T-helper 17 cell (primary cell): Measurements from ENCODE around the gene PRAMEF20. TPM values are rescaled to one million over a fixed set of nuclear protein-coding genes. Genes with fewer than 3 reads are reported as not detected.
"Not testable (repeated sequence)": the region's sequence is repeated elsewhere in the genome, so short reads cannot be mapped to it uniquely, and the experiment has no call there.

ENCODE experiments used
- ATAC-seq: fragments of 150-1000 bp; cut with Tn5 transposase; 2 replicates; pipeline ENCODE4 v1.10.0; 2021; ENCODE audit warnings: mild to moderate bottlenecking, moderate library complexity
- DNase-seq, 3 donors: peaks; one replicate each; pipeline versions ENCODE4 v3.0.0 to v3.0.0-alpha.2; 2020 to 2021
- H3K9me3 ChIP-seq: one replicate; pipeline ENCODE4 v1.7.0; 2013; ENCODE audit warnings: low read length, mild to moderate bottlenecking; ENCODE audit not compliant: control insufficient read depth, poor library complexity, severe bottlenecking
- H3K27ac Mint-ChIP-seq: one replicate; pipeline ENCODE4 v1.8.0; 2022; ENCODE audit warnings: mild to moderate bottlenecking, moderate library complexity, mixed read lengths
- H3K27me3 Mint-ChIP-seq: one replicate; pipeline ENCODE4 v1.8.0; 2022; ENCODE audit warnings: mixed read lengths
- H3K36me3 Mint-ChIP-seq: one replicate; pipeline ENCODE4 v1.8.0; 2022; ENCODE audit warnings: low read depth, mixed read lengths
- H3K4me1 Mint-ChIP-seq: one replicate; pipeline ENCODE4 v1.8.0; 2022; ENCODE audit warnings: mild to moderate bottlenecking, mixed read lengths
- H3K4me3 Mint-ChIP-seq: one replicate; pipeline ENCODE4 v1.8.0; 2022; ENCODE audit warnings: mild to moderate bottlenecking, moderate library complexity, mixed read lengths
- total RNA-seq, 4 donors: library from RNA in 2 of 4; stranded (reverse) in 2 of 4; gene quantifications; one replicate each; pipeline ENCODE4 v1.2.3 and lab custom pipeline; 2022 to 2026

Gene PRAMEF20
- total RNA-seq = not detected
- 0 reads per million in 2 donors for total RNA-seq (lab: John Stamatoyannopoulos, UW)

DNA sequence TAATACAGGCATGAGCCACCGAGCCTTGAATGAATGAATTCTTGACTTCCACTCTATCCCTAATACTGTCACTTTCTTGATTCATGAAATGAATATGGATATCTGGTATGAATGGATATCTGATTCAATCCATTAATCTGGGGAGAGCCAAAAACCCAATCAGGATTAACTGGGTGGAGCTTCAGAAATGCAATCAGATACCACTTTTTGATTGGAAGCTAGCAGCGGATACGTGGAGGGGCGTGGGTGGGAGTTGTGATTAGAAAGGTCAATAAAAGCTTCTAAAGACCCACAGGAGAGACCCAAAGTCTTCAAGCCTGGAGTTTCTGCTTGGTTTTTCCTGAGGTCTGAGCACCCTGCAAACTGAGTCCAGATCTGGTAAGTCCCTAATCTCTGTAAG, at the start of gene PRAMEF20:
Gene PRAMEF20, plus strand, starts transcription at position 301 of the 400 bp plus-strand sequence. CDS start 5,905 bp downstream, outside the sequence.
- H3K9me3 ChIP-seq, H3K4me1 Mint-ChIP-seq, H3K27ac Mint-ChIP-seq, H3K27me3 Mint-ChIP-seq, H3K36me3 Mint-ChIP-seq, H3K4me3 Mint-ChIP-seq, ATAC-seq, DNase-seq: not testable (repeated sequence)

DNA sequence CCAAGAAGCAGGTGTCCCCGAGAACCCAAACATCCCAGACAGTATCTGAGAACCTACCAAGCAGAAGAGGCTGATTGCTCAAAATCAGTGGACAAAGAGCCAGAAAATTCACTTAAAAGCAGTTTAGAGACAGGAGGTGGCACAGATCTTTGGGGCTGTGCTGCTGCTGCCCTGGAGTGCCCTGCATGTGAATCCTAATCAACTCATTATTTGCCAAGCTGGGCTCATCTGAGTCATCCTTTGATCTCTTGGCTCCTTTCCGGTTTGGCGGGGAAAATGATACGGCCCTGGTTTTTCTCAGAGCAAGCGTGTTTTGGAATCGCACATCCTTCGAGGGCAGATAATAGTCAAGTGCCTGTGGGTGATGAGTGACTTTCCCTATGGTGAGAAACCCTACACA, 47.9 kb upstream of the PRAMEF20 start:
- not testable (repeated sequence) for H3K9me3 ChIP-seq, DNase-seq, H3K27me3 Mint-ChIP-seq, H3K4me1 Mint-ChIP-seq, H3K27ac Mint-ChIP-seq, ATAC-seq, H3K4me3 Mint-ChIP-seq, H3K36me3 Mint-ChIP-seq

DNA sequence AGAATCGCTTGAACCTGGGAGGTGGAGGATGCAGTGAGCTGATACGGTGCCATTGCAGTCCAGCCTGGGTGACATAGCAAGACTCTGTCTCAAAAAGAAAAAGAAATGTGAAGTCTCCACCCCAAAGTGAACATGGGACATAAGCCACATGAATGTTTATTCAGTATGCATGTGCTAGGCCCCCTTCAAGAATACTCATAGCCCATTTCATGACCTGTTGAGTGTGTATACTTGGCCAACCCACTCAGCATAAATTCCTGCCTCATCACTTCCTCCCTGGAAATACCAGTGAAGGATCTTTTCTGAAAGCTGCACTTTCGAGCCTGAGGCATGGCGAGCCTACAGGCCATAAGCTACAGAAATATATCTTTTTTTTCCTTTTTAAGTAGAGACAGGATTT, 45.3 kb upstream of the PRAMEF20 start:
- H3K27ac Mint-ChIP-seq, ATAC-seq, DNase-seq, H3K36me3 Mint-ChIP-seq, H3K9me3 ChIP-seq, H3K4me1 Mint-ChIP-seq, H3K27me3 Mint-ChIP-seq, H3K4me3 Mint-ChIP-seq: not testable (repeated sequence)

DNA sequence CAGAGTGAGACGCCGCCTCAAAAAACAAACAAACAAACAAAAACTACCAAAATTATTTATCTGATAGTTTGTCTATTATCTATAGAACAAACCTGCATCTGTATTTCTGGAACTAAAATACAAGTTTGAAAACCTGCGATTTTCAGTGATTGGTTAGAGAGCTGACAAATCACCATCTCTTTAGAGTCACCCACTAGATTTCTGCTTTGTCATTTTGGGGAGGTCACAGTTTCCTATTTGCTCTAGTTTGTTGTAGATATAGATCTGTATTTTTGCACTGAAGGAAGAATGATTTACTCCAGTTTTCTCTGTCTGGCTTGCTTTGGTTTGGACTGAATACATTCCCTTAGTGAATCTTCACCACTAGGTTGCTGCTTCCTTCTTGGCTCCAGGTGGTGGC, 43.7 kb upstream of the PRAMEF20 start:
- not testable (repeated sequence) for ATAC-seq
- peaks cover 13% of the 10 kb centered on the region for H3K27me3 Mint-ChIP-seq

DNA sequence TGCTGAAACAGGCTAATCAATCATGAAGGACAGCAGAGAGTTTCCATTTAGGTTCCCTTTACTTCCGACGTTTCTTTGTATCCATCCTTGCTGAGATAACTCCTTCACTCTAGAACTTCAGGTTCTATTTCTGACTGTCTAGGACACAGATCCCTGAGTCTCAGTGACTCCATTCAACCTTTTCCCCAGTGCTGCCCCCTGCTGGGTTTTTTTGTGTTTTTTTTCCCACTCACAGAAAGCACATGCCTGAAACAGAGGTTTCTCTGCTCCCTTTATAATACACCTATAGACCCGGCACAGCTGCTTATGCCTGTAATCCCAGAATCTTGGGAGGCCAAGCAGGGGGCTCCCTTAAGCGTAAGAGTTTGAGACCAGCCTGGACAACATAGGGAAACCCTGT, 41.7 kb upstream of the PRAMEF20 start:
- not testable (repeated sequence) for H3K9me3 ChIP-seq, H3K27ac Mint-ChIP-seq, ATAC-seq, DNase-seq, H3K4me3 Mint-ChIP-seq, H3K4me1 Mint-ChIP-seq, H3K36me3 Mint-ChIP-seq
- H3K27me3 Mint-ChIP-seq = peaks cover 13% of the 10 kb centered on the region

More for the DNA sequence above, 43.7 kb upstream of the PRAMEF20 start:
- not testable (repeated sequence) for H3K9me3 ChIP-seq, DNase-seq, H3K4me3 Mint-ChIP-seq, H3K36me3 Mint-ChIP-seq, H3K27ac Mint-ChIP-seq, H3K4me1 Mint-ChIP-seq

DNA sequence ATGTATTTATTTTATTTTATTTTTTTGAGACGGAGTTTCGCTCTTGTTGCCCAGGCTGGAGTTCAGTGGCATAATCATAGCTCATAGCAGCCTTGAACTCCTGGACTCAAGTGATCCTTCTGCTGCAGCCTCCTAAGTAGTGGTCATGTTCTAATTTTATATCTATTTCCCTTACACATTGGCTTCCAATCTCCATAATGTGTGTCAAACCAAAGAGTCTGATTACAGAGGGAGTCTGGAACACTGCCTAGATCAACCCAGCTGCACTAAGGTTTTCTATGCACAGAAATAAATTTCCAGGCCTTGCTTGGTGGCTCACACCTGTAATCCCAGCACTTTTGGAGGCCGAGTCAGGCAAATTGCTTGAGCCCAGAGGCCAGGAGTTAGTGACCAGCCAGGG, 31.3 kb upstream of the PRAMEF20 start:
- not testable (repeated sequence) for H3K4me1 Mint-ChIP-seq, DNase-seq, H3K9me3 ChIP-seq, ATAC-seq, H3K4me3 Mint-ChIP-seq, H3K27ac Mint-ChIP-seq, H3K27me3 Mint-ChIP-seq, H3K36me3 Mint-ChIP-seq

DNA sequence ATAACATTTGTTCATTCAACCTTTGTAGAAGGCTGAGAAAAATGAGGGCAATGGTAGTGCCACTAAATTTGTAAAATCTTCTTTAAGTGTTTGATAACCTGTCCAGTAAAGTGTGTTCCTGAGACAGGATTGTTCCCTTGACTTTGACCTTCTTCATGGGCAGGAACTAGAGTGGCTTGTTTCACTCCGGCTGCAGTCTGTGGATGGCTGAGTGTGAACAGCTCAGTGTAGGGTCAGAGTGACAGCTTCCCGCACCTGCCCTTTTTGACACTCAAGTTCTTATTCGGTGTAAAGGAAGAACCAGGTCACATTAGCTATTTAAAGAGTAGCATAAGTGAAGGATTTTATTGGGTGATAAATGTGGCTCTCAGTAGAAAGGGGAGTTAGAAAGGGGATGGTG, 29.9 kb upstream of the PRAMEF20 start:
- ATAC-seq, H3K4me1 Mint-ChIP-seq, H3K36me3 Mint-ChIP-seq, H3K9me3 ChIP-seq, H3K27me3 Mint-ChIP-seq, H3K4me3 Mint-ChIP-seq, H3K27ac Mint-ChIP-seq, DNase-seq: not testable (repeated sequence)

DNA sequence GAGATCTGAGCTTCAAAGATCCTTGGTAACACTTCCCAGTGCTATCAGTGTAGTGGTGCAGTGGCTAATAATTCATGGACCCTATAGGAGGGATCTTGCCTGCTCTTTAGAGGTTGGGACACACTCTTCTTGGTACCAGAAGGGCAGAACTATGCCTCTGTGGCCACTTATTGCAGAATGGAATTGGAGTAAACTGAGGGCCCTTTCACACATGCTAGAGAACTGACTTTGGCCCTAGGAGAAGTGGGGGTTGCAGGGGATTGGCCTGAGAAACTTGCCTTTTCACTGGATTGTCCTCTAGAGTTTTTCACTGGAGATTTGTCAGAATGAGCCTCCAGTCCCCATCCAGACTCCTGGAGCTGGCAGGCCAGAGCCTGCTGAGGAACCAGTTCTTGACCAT, 20.9 kb upstream of the PRAMEF20 start, which contains the start of gene PRAMEF17:
Gene PRAMEF17, plus strand, starts transcription at position 301 of the 400 bp plus-strand sequence. Its CDS starts 26 bp downstream, at position 327.
- not testable (repeated sequence) for H3K36me3 Mint-ChIP-seq, DNase-seq, H3K27ac Mint-ChIP-seq, H3K4me1 Mint-ChIP-seq, H3K4me3 Mint-ChIP-seq, H3K27me3 Mint-ChIP-seq, H3K9me3 ChIP-seq, ATAC-seq

DNA sequence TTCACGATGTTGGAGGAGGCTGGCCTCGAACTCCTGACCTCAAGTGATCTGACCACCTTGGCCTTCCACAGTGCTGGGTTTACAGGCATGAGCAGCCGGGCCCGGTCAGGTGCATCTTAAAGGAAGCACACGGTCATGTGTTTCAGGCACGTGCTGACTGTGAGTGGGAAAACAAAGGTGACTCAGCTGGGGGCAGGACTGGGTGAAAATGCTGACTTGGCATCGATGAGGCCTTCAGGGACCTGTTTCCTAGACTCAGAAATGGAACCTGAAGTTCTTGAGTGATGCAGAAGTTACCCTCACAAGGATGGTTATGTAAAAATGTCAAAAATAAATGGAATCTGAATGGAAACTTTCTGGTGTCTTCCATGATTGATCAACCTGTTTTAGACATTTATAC, 17.2 kb upstream of the PRAMEF20 start:
- H3K4me1 Mint-ChIP-seq = not testable (repeated sequence)

DNA sequence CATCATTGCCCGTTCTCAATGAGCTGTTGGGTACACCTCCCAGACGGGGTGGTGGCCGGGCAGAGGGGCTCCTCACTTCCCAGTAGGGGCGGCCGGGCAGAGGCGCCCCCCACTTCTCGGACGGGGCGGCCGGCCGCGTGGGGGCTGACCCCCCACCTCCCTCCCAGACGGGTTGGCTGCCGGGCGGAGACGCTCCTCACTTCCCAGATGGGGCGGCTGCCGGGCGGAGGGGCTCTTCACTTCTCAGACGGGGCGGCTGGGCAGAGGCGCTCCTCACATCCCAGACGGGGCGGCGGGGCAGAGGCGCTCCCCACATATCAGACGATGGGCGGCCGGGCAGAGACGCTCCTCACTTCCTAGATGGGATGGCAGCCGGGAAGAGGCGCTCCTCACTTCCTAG, 15.5 kb upstream of the PRAMEF20 start:
- not testable (repeated sequence) for H3K4me3 Mint-ChIP-seq, ATAC-seq, H3K36me3 Mint-ChIP-seq, H3K27ac Mint-ChIP-seq, H3K27me3 Mint-ChIP-seq, DNase-seq, H3K9me3 ChIP-seq, H3K4me1 Mint-ChIP-seq

More for the DNA sequence above, 17.2 kb upstream of the PRAMEF20 start:
- H3K27ac Mint-ChIP-seq, H3K9me3 ChIP-seq, ATAC-seq, DNase-seq, H3K4me3 Mint-ChIP-seq, H3K27me3 Mint-ChIP-seq, H3K36me3 Mint-ChIP-seq: not testable (repeated sequence)

DNA sequence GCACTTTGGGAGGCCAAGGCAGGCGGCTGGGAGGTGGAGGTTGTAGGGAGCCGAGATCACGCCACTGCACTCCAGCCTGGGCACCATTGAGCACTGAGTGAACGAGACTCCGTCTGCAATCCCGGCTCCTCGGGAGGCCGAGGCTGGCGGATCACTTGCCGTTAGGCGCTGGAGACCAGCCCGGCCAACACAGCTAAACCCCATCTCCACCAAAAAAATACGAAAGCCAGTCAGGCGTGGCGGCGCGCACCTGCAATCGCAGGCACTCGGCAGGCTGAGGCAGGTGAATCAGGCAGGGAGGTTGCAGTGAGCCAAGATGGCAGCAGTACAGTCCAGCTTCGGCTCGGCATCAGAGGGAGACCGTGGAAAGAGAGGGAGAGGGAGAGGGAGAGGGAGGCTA, 14.9 kb upstream of the PRAMEF20 start:
- not testable (repeated sequence) for ATAC-seq, H3K4me1 Mint-ChIP-seq

DNA sequence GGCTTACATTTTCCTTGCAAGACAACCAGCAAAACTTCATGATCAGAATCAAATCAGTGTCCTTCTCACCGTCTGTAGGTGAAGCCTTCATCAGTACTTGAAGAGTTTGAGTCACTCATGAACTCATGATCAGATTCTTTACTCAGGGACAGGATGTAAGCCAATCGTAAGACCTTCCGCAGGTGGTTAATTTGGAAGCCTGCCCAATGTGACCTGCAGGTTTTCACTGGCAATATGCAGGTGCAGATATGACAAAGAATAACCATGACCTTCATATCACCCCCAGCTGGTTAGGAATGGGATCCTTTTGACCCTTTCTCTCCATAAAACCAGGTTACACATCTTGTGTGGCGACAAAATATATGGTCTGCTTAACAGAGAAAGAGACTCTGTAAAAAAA, 2.4 kb upstream of the PRAMEF20 start:
- Mint-ChIP-seq H3K4me1 (no peaks in the 10 kb centered on the region), H3K4me3 (no peak overlapping the region), H3K36me3 (no peaks in the 10 kb centered on the region), H3K27me3 (peaks cover 7% of the 10 kb centered on the region), H3K27ac (no peak overlapping the region)
- H3K9me3 ChIP-seq = no peaks in the 10 kb centered on the region
- DNase-seq (no peak), ATAC-seq (no peak)

More for the DNA sequence above, 14.9 kb upstream of the PRAMEF20 start:
- not testable (repeated sequence) for H3K36me3 Mint-ChIP-seq, DNase-seq, H3K27me3 Mint-ChIP-seq, H3K4me3 Mint-ChIP-seq, H3K27ac Mint-ChIP-seq, H3K9me3 ChIP-seq

DNA sequence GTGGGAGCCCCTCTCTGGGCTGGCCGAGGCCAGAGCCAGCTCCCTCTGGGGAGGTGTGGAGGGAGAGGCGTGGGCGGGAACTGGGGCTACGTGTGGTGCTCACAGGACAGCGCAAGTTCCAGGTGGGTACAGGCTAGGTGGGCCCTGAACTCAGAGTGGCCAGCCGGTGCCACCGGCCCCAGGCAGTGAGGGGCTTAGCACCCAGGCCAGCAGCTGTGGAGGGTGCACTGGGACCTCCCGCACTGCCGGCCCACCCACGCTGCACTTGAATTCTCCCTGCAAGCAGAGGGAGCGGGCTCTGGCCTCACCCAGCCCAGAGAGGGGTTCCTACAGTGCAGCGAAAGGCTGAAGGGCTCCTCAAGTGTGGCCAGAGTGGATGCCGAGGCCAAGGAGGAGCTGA, 20.2 kb downstream of the PRAMEF20 start:
- DNase-seq (no peak), ATAC-seq (no peak)
- H3K27me3 Mint-ChIP-seq = peaks cover 15% of the 10 kb centered on the region
- H3K9me3 ChIP-seq = no peaks in the 10 kb centered on the region
- H3K4me1 Mint-ChIP-seq = no peaks in the 10 kb centered on the region
- H3K27ac Mint-ChIP-seq = no peak overlapping the region
- H3K4me3 Mint-ChIP-seq = no peak overlapping the region
- no peaks in the 10 kb centered on the region for H3K36me3 Mint-ChIP-seq

DNA sequence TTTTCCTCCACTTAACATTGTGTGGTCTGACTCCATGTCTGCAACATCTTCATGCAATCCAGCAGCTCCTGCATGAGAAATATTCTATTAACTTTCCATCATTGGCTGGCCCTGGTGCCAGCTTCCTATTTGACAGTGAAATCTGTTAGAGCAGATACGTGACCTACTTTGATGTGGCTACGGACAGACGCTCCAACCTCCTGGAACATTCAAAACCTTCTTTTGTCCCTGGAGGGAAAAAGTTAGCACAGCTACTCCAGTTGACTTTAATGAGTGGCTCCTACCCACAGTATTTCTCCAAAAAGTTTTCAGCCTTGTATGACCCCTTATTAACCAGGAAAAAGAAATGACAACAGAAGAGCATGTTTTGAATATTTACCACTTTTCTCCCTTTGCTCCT, 22.0 kb downstream of the PRAMEF20 start:
- Mint-ChIP-seq H3K4me1 (no peaks in the 10 kb centered on the region), H3K27ac (no peak overlapping the region), H3K4me3 (no peak overlapping the region), H3K36me3 (no peaks in the 10 kb centered on the region), H3K27me3 (peaks cover 26% of the 10 kb centered on the region)
- no peaks in the 10 kb centered on the region for H3K9me3 ChIP-seq
- DNase-seq (no peak), ATAC-seq (no peak)
